NCI-H1417 treated with DMSO at 0.1 percent for 48 hours (cell line): ENCODE data around the gene INSRR.

Source experiments
- DNase-seq: peaks from one replicate; lab custom pipeline; 2025; lab: John Stamatoyannopoulos, UW

Gene INSRR

DNA sequence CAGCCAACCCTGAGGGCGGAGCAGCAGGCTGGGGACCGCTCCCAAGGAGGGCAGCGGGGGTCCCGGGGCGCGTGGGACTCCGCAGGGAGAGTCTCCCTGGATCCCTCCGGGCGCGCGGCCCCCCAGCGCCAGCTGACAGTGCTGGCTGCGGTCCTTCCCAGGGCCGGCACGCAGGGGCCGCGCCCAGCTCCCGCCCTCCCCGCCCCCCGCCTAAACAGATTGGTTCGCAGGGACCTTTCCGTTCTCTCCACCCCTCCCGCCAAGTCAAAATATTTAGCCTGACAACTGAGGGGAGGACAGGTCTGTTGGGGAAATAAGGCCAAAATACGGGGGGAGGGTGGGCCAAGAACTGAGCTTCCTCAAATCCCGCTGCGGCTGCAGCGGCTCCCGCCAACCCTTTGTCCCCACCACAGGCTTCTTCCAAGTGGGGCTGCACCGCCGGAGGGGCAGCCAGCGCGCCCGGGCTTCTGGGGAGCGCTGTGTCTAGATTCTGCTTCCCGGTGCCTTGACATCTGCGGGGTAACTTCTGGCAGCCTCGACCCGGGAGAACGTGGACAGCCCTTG lies at the start of gene INSRR:
Gene INSRR, minus strand, starts transcription at position 159 of the 564 bp plus-strand sequence. CDS start 496 bp downstream, outside the sequence.
- DNase-seq, result no peak

- DNase-seq, result no peak
Observed at GRCh38 chr1:156908541-156908940, 49.6 kb upstream of the INSRR start.

DNA sequence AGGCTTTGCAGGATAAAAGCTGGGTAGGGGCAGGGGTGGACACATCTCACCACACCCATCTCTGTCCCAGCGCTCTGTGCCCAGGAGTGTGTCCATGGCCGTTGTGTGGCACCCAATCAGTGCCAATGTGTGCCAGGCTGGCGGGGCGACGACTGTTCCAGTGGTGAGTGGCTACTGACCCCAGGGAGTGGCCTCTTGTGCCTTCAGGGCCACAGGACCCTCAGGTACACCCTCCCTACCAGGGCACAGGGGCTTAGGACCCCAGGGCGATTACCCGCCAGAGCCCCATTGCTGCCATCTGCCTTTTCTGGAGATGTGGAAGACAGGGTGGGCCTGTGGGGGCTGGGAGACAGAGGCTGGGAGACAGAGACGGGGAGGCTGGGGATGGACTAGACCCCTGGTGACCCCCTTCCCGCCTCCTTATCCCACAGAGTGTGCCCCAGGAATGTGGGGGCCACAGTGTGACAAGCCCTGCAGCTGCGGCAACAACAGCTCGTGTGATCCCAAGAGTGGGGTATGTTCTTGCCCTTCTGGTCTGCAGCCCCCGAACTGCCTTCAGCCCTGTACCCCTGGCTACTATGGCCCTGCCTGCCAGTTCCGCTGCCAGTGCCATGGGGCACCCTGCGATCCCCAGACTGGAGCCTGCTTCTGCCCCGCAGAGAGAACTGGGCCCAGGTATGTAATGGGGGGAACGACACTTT lies 47.4 kb upstream of the INSRR start:
- no peak for DNase-seq

DNA sequence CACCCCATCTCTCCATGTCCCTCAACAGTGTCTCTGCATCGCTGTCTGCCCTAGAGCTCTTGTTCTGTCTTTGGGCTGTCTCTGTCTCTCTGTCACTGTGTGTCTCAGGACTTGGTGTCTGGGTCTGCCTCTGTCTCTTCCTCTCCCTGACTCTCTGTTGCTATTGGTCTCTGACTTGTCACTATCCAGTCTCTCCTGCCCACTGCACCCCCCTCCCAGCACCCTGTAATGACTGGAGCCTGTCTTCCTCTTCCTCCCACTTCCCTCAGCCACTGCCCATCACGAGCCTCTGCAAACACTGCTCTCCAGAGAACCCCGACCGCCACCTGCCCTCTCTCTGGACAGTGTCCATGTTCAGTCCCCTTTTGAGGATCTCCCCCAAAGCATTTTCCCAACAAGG lies 46.7 kb upstream of the INSRR start:
- DNase-seq, result no peak

DNA sequence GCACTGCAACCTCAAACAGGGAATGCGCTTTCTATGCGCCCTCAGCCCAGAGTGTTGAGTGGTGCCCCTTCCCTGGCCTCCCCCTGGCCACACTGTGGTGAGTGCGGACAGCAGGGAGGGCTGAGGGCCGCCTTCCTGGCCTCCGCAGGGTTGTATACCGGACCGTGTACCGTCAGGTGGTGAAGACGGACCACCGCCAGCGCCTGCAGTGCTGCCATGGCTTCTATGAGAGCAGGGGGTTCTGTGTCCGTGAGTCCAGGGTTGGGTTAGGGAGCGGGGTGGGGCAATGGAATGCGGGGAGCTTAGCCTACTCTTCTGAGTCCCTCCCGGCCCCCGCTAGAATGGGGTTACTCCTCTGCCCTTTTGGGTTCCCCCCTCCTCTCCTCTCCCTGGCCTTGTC lies 46.3 kb upstream of the INSRR start:
- no peak for DNase-seq

DNA sequence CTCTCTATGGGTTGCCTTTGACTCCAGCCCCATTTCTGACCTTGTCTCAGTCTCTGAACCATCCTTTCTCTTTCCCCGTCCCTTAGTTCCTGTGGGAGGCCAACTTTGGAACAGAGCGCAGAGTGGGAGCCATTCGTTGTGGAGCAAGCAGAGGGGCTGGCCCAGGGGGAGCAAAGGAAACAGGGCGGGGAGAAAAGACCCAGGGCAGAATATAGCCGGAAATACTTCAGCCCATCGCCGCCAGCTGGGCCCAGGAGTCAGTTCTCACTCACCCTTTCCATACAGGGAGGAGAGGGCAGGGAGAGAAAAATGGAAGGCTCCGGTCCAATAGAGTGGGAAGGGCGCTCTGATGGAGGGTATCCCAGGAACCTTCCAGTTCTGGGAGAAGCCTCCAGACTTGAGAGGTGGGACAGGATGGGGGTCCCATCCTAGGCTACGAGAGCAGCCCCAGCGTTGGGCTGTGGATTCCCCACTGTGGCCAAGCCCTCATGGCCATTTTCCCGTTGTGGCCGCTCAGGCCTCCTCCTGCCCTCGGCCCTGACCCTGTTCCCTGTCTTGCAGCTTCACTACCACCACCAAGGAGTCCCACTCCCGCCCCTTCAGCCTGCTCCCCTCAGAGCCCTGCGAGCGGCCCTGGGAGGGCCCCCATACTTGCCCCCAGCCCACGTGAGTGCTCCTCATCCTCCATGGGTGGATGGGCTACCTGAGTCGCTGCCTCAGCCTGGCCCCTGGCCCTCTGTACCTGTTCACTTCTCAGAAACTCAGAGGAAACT lies 45.5 kb upstream of the INSRR start:
- DNase-seq, result no peak

DNA sequence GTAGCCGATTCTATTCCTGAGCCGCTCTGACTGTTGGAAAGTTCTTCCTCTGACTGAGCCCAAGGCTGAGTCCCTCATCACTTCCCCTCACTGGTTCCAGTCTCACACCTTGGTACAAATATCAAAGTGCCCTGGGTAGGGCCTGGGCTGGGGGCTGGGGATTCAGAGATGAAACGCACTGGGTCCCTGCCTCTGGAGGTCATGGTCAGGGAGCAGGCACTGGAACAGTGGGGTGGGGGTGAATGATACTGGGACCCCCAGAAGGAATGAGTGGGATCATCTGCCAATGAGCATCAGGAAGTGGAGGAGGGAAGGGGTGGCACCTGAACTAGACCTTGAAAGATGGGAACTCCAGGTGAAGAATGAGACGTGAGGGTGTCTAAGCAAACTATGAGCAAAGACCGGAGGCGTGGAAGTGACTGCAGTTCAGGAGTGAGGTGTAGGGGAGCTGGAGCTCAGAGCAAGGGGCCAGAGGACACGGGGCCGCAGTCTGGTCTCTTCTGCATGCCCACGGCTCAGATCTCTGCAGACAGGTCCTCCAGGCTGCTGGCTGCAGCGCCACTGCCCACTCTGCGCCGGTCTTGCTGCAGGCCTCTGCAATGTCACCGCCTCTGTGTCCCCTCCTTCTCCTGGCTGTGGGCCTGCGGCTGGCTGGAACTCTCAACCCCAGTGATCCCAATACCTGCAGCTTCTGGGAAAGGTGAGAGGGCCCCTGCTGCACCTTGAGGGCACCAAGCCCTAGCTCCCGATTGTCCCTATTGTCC lies 44.6 kb upstream of the INSRR start:
- DNase-seq, result no peak

- DNase-seq, result no peak
Observed at GRCh38 chr1:156901966-156902915, 43.3 kb upstream of the INSRR start.

GRCh38 chr1:156901590-156901900 lies 42.6 kb upstream of the INSRR start:
- no peak for DNase-seq

- no peak for DNase-seq
Observed at GRCh38 chr1:156900896-156901589, 42.1 kb upstream of the INSRR start.

DNA sequence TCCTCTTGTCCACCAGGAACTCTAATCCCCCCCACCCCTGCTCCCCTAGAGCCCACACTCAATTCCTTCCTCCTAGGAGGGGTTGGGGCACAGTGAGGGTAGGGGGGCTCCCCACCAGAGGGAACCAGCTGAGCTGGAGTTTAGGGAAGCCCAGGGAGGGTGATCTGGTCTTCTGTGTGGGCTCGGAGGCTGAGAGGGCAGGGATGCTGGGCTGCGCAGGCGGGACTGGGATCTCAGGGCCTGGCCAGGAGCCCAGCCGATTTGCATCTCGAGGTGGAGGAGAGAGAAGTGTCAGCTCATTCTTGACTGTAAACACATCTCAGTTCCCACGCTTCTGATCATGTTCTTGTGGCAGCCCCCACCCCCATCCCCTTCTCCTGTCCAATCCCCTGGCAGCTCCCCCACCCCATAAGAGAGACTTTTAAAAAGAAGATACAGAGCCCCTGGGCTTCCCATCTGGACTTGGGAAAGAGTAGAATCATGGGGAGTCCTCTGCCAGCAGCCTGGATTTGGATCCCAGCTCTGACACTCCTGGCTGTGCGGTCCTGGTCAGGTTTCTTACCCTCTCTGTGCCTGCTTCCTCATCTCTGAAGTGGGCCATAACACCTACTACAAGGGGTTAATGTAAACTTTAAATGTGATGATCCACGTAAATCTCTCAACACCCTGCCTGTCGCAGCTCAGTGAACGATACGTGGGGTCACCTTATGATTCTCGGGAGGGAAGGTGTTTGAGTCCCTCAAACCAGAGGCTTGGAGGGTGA lies 41.2 kb upstream of the INSRR start:
- DNase-seq, result no peak

DNA sequence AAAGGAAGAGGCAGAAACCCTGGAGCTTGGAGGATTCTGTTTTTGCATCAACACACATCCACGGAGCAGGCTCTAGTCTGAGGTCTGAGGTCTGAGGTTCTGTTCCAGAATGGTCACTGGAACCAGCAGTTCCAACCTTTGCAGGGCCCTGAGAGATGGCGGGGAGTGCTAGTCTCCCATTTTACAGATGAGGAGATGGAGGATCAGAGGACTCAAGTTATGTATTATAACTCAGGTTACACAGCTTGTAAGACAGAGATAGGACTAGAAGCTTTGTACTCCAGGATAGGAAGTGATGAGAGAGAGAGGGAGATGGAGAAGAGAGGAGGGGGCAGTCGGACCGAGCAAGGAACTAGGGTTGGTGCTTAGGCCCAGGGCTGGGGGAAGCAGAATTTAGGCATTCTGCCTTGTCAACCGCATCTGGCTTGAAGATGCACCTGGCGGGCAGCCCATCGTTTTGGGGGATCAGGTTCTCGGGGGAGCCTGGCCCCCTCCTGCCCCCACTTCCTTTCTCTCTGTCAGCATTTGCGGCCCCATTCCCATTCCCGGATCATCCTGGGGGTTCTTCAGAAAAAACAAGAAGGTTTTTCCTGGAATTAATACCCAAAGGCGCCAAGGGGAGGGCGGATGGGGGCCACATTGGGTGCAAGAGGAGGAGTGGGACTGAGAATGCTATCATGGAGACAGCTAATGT lies 40.2 kb upstream of the INSRR start:
- DNase-seq, result no peak

- no peak for DNase-seq
Observed at GRCh38 chr1:156898161-156898566, 39.2 kb upstream of the INSRR start.

DNA sequence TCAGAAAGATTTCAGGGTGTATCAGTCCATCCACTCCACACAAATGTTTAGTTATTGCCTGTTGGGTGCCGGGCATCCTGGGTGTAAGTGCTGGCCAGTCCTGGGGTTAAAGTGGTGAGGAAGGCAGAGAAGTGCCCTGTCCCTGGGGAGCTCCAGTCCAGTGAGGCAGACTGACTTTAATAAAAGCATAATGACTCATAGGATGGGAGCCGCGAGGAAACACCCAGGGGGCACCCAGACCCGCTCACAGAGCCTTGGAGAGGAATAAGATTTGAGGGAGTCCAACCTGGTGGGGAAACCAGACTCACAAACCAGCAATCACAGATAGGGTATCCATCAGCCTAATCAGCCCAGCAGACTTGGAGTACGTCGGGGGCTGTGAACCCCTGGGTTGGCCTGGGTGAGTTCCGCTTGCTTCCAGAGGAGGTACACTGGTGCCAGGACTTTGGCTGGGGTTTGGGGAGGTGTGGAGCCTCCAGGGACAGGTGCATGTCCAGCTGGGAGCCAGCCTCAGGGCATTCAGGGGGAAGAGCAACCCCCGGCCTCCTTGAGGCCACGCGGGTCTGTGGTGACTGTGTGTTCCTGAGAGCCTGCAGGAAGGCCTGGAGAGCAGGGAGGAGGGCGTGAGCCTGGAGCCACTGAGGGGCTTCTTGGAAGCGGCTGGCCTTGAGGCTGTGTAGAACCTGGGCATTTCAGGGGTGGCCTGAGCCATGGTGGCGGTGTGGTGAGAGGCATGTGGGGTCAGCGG lies 38.3 kb upstream of the INSRR start:
- DNase-seq, result no peak

DNA sequence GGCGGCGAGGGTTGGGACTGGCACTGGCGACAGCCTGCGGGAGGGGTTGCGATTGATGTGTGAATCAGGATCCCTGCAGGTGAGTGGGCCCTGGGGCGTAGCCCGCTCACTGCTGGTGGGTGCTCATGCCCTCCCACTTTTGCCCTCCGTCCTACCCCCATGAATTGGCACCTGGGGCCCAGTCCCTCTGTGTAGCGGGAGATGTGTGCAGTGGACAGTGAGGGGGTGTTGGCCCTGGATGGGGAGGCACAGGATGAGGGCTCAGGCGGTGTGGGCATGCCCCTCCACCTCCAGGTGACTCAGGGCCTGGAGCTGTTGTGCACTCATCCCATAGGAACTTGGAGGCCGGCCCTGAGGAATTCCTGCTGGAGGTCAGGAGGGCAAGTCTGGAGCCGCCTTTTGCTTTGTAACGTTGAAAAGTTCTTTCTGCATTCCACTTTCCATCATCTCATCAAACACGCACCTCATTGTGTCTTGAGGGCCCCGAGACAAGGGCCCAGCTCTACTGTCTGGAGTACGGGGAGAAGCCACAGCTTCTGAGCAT lies 37.6 kb upstream of the INSRR start:
- DNase-seq, result no peak

DNA sequence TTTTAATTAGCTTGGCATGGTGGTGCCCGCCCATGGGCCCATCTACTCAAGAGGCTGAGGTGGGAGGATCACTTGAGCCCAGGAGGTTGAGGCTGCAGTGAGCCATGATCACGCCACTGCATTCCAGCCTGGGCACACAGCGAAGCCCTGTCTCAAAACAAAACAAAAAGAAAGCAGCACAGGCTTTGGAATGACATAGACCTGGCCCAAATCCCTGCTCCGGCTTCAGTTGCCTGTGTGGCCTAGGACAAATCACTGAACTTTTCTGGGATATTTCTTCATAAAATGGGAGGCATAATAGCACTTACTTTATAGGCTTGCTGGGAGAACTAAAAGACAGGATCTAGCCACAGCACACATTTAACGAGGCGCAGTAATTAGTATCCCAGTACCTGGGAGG lies 37.0 kb upstream of the INSRR start:
- no peak for DNase-seq

DNA sequence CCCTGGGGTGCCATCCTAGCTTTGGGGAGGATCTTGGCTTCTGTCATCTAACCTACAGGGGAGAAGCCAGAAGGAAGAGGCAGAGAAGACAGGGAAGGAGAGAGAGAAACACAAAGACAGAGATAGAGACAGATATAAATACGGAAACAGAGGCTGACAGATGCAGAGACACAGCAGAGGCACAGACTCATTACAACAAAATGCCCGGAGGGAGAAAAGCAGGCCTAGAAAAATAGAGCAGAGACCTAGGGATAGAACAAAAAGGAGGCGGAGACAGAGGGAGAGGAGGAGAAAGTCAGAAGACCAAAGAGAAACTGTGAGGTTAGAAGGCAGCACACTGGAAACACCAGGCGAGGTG lies 36.5 kb upstream of the INSRR start:
- no peak for DNase-seq

GRCh38 chr1:156894711-156895454 lies 36.0 kb upstream of the INSRR start:
- no peak for DNase-seq
